ENCODE results near the gene CFAP45.

GRCh38 chr1:159881622-159882526 is 18.1 kb downstream of the CFAP45 start:
- no peak for TF ChIP-seq POLR2A (IDR thresholded peaks at IDR 0.05)
- no peak for TF ChIP-seq CTCF (IDR thresholded peaks at IDR 0.05)
